ENCODE results near the gene TACC2.
"Not testable (repeated sequence)": the region's sequence is repeated elsewhere in the genome, so short reads cannot be mapped to it uniquely, and the experiment has no call there.

Gene TACC2

DNA sequence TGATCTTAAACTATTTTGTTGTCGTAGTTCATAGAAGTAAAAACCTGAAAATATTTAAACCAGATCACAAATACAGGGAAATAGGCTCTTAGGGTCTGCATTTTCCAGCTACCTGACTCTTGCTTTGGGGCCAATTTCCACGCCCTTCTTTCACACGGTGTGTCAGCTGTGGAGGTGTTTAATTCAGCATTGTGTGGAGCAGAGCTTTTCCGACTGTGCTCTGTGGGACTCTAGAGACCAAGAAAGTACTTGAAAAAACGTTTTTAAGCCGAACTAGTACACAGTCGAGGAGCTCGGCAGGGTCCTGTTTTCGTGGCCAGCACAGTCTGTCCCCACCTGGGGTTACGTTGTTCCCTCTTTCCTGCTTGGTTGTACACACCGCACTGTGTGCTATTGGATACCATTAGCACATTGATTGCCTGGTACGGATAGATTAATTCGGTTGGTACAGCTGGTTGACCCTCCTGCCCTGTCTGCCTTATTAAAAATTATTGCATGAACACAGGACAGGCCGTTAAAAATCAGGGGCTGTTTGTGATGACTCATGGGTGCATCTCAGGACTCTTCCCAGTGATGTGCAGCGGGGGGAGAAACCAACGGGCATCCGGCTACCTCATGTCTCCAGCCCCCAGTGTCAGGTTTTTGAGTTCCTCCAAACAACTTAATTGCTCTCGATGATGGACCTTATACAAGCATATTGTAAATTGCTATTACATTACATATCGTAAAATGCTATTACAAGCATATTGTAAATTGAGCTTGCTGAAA lies 201.4 kb downstream of the TACC2 start:
- no peak for DNase-seq (ENCODE audit: low read depth in 2 of 2)

DNA sequence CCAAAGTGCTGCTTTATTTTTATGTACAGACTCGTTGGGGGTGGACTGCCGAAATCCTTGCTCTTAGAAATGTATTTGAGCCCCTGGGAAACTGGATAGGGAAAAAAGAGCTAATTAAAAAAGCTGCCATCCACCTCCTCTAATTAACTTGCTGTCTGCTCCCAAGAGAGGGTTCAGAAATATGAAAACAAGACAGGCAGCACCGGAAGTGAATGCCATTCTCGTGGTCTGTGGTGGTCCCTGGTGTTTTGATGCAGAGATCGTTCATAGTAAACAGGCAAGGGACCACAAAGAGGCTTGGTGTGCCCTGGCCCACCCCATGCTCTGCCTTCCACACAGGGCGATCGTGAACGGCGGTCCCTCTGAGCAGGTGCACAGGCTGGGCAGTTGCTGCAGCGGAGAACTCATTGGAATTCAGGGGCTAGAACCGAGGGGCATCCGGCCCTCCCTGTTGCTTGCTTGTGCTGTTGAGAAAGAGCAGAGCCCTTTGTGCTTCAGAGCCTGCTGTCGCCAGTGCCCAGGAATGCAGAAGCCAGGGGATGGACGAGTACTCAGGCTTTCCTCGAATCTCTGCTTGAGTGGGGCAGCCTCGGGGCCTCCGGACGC lies 203.1 kb downstream of the TACC2 start:
- DNase-seq (ENCODE audit: low read depth in 2 of 2), result no peak

DNA sequence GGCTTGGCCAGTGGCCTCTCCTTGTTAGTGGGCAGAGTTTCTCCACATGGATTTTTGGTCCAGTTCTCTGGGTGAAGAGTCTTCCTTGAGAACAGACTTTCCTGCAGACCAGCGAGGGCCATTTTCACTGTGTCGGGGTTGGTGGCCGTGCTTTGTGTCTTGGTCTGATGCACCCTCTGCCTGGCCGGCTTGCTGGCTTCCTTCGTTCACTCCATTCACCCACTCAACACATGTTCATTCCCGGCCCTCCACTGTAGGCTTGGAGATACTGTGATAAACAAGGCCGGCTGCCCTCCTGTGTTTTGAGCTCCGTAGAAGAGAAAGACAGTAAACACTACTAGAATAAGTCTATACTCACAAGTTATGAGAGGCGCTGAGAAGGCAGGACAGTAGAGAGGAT lies 205.3 kb downstream of the TACC2 start:
- DNase-seq (ENCODE audit: low read depth in 2 of 2), result no peak

DNA sequence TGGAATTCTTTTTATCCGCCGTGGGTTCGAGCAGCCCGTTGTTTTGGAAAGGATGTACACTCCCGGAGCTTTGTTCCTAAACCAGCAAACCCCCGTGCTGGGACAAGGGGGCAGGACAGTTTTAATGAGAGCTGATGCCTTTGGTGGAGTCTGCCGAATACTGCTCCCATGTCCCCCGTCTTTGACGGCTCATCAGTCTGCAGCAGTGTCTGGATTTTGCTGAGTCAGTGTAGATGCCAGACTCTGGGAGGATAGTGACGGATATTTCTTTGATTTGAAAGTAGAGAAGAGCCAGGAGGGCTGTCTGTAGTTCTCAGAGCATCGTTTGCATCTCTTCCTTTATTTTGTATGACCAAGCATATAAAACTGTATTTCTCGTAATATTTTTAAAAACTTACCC lies 207.3 kb downstream of the TACC2 start:
- DNase-seq (ENCODE audit: low read depth in 2 of 2), result no peak

DNA sequence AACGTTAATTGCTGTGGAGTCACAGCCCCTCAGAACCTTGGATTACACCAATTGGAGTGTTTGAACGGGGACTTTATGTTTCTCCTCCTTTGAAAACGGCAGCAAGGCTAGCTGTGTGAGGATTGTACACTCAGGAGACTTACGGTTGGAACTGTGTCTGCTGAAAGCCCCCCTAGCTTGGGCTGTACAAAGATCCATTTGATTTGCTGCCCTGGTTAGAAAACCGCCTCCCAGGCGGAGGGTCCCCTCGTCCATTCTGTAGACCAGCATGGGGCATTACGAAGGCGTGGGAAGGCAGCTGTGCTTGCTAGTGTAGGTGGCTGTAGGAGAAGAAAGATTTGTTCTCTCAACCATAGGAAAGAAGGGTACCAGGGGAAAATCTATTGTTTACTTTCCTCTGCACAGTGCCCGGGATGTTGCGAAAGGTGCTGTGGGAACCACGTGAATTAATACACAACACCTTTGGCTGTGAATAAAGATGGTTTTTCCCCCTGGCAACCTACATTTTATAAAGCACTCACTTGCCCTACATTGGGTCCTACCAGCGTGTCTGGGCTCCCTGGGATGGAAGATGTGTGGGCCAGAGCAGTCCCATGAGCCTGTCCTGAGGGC lies 208.8 kb downstream of the TACC2 start:
- DNase-seq (ENCODE audit: low read depth in 2 of 2), result no peak

DNA sequence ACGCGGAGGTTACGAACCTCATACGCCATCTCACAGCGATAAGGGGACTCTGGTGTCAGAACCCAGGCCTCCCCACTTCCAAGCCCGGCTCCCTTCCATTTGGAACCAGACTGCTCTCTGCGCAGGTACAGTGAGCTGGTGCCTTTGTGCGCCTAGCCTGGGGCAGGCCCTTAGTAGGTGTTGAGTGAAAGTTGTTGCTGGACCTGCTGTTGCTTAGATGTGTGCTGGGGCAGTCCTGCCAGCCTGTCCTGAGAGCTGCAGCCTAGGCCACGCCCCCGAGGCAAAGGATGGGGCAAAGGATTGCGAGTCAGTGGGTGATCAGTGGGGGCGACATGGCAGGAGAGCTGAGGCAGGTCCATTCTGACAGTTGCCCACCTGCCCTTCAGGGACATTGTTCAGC lies 209.7 kb downstream of the TACC2 start:
- no peak for DNase-seq (ENCODE audit: low read depth in 2 of 2)

DNA sequence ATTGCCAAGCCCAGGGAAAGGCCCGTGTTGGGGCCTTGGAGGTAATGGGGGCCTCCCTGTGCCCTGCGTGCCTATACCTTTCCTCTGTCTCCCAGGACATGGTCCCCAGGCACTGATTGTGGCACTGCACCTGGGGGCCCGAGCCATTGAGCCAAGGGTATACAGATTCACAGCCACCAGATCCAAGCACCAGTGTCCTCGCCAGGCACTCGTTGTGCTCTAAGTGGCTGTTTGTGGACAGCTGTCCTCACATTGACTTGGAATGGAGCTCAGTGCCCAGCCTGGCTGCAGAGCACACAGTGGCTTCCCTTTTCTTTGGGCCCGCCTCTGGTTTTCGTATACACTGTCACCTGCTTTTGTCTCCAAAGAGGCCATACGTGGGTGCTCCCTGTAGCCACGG lies 210.1 kb downstream of the TACC2 start:
- DNase-seq (ENCODE audit: low read depth in 2 of 2), result no peak

DNA sequence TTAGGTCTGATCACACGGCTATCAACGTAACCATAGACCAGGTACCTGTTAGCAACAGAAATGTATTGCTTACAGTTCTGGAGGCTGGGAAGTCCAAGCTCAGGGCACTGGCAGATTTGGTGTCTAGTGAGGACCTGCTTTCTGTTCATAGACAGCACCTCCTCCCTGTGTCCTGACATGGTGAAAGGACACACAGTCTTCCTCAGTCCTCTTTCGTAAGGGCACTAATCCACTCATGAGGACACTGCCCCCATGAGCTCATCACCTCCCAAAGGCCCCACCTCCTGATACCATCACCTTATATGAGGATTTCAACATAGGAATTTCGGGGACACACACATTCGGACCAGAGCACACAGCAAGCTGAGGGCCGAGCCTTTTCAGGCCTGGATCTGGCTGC lies 210.7 kb downstream of the TACC2 start:
- no peak for DNase-seq (ENCODE audit: low read depth in 2 of 2)

DNA sequence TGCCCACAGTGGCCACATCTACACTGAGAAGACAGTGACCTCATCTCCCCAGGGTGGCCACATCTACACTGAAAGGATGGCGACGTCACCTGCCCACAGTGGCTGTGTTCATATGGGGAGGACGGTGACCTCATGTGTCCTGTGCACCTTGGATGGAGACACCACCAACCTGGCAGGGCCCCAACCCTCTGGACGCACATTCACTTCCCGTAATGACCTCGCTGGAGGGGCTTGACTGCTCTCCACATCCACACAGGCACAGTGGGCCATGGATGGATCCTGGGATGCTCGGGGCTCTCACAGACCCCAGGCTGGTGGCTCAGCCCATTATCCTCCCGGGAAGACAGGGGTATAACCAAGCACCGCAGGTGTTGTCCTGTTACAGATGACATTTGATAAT lies 212.4 kb downstream of the TACC2 start:
- DNase-seq (ENCODE audit: low read depth in 2 of 2), result no peak

DNA sequence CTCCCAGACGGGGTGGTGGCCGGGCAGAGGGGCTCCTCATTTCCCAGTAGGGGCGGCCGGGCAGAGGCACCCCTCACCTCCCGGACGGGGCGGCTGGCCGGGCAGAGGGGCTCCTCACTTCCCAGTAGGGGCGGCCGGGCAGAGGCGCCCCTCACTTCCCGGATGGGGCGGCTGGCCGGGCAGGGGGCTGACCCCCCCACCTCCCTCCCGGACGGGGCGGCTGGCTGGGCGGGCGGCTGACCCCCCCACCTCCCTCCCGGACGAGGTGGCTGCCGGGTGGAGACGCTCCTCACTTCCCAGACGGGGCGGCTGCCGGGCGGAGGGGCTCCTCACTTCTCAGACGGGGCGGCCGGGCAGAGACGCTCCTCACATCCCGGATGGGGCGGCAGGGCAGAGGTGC lies 214.2 kb downstream of the TACC2 start:
- not testable (repeated sequence) for DNase-seq (ENCODE audit: low read depth in 2 of 2)

DNA sequence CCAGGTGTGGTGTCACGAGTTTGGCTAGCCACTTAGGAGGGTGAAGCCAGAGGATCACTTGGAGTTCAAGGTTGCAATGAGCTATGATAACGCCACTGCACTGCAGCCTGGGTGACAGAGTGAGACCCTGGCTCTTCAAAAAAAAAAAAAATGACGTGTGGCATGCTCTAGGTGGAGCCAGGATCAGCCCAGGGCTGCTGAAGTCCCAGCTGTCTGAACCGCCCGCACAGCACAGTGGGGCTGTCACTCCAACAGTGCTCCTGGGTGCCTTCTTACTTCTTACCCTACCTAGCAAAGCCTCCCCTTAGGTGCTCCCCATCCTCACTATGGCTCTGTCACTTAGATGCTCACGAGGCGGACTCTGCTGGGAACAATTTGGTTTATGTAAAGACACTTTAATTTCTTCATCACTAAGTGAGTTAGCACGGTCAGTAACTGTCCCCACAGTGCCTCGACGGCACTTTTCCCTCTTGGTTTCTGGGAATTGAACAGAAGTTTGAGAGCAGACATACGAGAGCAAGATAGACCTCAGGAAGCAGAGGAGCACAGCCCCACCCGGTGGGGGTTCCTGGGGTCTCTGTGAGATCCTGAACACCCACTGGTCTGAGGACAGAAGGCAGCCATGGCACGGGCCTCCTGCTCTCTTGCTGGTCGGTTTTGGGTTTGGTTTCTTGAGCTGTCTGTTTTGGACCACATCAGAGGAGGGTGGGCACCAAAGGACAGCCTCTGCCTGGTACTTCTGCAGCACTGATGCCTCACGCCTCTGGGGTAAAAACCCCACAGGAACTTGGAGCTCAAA lies 215.9 kb downstream of the TACC2 start:
- DNase-seq (ENCODE audit: low read depth in 2 of 2), result no peak

DNA sequence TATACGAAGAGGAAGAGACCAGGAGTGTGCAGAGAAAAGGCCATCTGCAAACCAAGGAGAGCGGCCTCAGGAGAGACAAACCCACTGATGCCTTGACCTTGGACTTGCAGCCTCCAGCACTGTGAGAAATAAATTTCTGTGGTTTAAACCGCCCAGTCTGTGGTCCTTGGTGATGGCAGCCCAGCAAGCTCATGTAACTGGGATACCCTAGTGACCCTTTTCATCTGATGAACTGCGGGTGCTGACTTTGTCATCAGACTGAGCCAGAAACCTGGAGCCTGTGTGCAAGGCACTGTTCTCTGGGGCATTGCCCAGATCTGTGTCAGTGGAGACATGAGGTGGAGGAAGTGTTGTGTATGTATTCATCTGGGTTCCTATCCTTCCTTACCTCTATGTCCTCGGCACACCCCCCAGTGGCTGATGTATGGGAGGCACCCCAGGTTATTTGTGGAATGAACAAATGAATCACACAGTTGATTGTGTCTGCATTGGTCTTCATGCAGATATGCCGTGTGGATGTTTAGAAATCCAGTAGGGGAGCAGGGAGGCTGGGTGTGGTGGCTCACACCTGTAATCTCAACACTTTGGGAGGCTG lies 217.6 kb downstream of the TACC2 start:
- no peak for DNase-seq (ENCODE audit: low read depth in 2 of 2)

DNA sequence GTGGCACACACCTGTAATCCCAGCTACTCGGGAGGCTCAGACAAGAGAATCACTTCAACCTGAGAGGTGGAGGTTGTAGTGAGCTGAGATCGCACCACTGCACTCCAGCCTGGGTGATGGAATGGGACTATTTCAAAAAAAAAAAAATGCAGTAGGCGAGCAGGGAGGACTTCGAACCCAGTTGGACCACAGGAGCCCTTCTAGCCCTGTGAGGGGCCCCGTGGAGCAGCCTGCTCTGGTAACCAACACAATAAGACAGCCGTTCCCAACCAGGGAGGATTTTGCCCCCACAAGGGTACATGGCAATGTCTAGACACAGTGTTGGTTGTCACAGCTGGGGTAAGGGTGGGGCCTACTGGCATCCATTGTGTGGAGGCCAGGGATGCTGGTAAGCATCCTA lies 218.2 kb downstream of the TACC2 start:
- no peak for DNase-seq (ENCODE audit: low read depth in 2 of 2)

DNA sequence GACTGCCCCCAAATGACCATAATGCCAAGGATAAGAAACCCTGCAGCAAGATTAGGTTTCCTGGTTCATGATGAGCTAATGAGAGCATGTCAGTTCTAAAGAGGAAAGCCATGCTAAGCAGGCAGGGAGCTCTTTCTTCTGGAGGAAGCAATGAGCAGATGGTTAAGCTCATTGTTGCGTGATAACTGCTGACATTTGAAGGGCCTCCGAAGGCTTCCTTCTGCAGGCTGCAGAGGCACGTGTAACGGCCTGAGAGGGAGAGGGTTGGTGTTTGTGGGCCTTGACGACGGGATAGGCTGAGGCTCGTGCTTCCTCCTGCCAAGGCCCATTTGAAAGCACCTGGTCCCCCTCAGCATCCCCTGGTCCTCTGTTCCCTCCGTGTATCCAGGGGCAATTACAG lies 218.6 kb downstream of the TACC2 start:
- DNase-seq (ENCODE audit: low read depth in 2 of 2), result no peak

DNA sequence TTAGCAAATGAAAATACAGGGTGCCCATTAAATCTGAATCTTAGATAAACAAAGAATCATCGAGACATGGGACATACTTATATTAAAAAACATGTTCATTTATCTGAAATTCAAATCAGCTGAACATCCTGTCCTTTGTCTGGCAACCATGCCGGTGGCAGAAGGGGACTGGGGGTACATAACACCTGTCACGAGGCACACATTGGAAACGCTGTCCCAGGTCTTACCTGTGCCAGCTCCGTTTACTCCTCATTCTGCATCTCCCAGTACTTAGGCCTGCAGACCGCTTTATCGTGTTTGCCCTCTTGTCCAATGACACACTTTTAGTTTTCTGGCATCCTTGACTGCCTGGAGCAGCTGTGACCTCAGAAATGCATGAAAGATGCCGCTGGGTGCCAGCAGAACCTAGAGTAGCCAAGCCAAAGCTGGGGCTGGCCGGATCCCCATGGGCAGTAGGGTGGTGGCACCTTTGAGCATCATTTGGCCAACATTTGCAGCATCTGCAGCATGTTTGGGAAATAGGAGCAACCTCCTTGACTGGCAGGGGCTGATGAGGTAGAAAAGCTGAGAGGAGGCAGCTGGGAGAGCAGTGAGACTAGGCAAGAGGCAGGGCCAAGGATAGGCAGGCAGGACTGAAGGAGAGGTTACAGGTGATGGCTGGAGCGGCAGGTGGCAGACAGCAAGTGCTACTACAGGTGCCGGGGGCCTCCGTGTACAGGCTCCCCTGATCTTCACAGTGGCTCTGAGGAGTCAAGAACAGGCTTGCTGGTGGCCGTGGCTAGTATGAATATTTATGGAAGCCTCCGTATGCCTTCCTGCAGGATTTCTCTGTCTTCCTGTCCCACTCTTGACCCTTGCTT lies 219.8 kb downstream of the TACC2 start:
- no peak for DNase-seq (ENCODE audit: low read depth in 2 of 2)

DNA sequence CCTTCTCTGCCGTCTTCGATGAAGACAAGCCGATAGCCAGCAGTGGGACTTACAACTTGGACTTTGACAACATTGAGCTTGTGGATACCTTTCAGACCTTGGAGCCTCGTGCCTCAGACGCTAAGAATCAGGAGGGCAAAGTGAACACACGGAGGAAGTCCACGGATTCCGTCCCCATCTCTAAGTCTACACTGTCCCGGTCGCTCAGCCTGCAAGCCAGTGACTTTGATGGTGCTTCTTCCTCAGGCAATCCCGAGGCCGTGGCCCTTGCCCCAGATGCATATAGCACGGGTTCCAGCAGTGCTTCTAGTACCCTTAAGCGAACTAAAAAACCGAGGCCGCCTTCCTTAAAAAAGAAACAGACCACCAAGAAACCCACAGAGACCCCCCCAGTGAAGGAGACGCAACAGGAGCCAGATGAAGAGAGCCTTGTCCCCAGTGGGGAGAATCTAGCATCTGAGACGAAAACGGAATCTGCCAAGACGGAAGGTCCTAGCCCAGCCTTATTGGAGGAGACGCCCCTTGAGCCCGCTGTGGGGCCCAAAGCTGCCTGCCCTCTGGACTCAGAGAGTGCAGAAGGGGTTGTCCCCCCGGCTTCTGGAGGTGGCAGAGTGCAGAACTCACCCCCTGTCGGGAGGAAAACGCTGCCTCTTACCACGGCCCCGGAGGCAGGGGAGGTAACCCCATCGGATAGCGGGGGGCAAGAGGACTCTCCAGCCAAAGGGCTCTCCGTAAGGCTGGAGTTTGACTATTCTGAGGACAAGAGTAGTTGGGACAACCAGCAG lies 221.7 kb downstream of the TACC2 start:
- DNase-seq (ENCODE audit: low read depth in 2 of 2), result no peak

DNA sequence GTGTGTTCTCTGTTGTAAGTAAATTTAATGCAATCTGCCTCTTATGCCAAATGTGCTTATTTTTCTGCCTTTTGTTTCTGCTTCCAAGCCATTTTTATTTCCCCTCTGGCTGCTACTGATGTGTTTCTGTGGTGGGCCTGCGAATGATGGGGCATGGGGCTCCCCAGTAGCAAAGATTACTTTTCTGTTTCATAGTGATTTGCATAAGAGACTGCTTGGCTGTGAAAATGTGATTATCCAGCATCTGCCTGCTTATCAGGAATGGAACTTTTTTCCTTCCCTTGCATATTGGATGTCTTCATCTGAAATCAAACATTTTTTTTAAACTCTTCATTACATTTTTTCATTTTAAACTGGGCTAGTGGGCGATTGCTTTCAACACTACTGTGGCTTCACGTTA lies 224.4 kb downstream of the TACC2 start:
- no peak for DNase-seq (ENCODE audit: low read depth in 2 of 2)

DNA sequence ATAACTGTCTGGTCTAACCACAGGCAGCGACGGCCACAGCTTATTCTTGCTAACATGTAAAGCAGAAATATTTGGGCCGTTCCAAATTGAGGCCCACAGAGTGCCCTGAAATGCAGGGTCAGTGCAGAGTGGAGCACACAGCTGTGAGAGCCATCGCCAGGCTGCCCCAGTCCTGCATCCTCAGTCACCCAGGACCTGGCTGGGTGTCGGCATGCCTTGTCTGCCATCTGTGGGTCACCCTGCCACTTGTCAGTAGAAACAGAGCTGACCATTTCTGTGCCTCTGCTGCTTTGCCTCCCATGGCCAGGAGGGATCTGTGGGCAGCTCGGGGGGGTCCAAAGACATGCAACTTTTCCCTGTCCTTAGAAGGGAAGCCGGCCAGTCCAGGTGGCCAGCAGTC lies 224.8 kb downstream of the TACC2 start:
- no peak for DNase-seq (ENCODE audit: low read depth in 2 of 2)

DNA sequence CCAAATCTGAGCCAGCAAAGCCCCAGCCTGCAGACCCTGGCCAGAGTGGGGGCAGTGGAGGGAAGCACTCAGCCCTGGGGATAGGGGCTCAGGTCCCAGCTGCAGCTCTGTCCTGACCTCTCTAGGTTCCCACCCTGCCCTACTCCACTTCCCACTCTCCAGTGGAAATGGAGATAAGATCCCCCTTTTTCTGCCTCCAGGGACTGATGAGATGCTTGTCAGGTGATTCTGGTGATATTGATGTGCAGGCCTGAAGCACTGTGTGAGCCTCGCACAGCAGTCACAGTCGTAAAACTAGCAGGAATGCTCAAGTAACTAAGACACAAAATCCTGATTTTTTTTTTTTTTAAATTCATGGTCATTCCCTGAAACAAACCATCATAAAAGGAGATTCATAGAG lies 227.1 kb downstream of the TACC2 start:
- DNase-seq (ENCODE audit: low read depth in 2 of 2), result no peak

DNA sequence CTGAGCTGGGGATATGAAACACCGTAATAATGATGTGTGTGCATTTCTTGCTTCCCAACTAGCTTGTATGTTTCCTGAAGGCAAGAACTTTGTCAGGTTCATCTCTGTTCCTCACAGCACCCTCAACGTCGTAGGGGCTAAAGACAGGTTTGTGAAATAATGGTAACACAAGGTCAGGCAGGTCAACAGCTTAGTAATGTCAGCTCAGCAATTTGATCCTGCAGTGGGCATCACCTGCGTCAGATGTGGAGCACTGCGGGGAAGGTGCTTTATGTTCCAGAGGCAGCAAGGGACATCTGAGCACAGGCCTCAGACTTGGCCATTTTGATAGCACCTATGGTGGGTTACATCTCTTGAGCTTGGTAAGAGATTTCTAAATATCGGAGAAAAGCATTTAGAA lies 230.4 kb downstream of the TACC2 start:
- DNase-seq (ENCODE audit: low read depth in 2 of 2), result no peak
